ENCODE results near the gene R3HDM2.

R3HDM2 gene

DNA sequence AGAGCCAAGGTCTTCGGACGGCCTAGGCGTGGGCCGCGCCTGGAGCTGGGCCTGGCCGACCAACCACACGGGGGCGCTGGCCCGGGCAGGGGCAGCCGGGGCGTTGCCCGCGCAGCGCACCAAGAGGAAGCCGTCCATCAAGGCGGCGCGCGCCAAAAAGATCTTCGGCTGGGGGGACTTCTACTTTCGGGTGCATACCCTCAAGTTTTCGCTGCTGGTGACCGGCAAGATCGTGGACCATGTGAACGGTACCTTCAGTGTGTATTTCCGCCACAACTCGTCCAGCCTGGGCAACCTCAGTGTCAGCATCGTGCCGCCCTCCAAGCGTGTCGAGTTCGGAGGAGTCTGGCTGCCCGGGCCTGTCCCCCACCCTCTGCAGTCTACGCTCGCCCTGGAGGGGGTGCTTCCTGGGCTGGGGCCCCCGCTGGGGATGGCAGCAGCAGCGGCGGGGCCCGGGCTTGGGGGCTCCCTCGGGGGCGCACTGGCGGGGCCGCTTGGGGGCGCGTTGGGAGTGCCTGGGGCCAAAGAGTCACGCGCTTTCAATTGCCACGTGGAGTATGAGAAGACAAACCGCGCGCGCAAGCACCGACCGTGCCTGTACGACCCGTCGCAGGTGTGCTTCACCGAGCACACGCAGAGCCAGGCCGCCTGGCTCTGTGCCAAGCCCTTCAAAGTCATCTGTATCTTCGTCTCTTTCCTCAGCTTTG lies 205.7 kb downstream of the R3HDM2 start:
- DNase-seq: no peak

DNA sequence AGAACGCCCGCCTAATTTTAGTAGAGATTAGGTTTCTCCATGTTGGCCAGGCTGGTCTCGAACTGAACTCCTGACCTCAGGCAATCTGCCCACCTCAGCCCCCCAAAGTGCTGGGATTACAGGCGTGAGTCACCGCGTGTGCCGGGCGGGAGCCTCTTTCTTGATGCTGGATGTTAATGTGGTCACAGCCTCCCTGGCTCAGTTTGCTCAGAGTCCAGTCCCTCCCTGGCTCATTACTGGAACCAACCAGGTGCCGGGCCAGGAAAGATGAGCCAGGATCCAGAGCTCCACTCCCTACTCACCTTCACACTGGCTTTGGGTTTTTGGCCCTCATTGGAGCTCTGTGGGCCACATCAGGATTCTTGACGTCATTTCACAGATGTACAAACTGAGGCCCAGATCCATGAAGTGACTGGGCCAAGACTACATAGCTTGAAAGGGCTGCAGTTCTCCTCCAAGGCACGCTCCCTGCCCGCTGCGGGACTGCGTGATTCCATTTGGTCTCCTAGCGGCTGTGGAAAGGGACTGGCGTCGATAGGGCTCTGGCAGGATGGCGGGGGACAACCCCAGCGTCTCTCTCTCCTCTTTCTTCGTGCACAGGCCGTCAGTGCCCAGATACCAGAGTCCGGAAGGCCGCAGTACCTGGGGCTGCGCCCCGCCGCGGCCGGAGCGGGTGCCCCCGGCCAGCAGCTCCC lies 206.4 kb downstream of the R3HDM2 start:
- DNase-seq: no peak

DNA sequence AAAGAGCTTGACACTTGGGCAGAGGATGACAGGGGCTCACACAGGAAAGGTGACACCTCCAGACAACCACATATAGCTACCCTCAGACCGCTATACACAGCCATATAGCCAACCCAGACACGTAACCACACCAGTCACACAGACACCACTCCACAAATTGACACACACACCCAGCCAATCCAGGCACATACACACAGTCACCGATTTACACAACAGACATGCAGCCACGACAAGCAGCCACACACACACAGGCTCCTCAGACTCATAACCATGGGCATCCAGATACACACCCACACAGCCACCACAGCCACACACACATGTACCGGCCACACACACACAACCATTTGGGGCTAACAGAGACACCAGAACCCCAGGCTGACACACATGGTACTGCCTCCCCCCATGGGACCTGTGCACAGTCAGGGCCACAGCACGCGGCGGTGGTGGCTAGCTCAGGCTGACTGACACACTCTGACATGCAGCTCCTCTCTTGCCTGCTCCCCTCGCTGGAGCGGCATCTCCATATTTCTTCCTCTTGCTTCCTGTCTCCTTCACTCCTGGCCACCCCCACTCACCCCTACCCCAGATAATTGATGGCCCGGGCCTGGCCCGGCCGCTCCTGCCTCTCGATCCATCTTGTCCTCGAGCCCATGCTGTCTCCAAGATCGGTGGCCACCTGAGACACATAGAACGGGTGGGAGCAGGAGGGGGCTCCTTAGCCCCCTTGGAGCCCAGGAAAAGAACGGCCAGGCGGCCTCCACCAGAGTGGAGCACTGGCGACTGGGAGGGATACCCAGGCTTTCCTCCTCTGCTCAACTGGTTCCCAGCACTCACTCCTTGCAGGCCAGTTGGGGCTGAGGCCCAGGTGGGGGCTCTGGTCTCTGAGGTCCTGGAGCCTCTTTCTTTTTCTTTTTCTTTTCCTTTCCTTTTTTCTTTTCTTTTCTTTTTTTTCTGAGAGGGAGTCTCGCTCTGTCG lies 207.4 kb downstream of the R3HDM2 start:
- no peak for DNase-seq

DNA sequence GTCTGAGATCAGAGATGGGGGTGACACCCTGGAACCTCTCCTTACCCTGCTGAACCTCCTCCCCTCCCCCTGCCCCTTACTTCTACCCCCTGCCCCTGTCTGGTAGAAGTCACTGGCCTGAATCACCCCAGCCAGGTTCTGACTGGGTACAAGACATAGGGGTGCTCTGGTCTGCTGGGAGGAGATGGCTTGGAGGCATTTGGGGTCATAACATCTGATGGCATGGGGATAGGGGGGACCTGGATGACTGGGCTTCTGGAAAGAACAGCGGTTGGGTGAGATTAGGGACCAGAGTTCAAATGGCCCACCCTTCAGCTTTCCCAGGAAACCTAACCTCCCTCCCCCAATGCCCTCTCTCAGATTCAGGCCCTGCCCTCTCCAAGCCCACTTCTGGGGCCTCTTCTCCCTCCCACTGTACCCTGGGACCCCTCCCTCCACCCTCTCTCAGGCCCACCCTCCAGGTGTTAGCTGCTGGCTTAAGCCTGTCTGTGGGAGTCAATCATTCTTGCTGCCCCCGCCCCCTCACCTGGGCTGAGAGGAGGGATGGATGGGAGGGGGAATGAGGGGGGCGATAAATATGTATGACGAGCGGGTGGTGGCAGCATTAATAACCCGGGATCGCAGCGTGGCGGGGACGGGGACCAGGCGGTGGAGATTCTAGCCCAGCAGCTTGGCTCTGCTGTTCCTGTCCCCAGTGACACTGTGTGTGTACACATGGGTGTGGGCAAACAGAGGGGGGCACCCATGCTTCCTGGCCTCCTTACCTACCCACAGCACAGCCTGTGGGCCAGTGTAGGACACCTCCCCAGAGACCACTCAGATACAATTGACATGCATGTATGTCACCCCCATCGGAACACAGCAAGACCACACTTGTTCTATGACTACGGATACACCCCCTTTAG lies 208.3 kb downstream of the R3HDM2 start:
- no peak for DNase-seq

DNA sequence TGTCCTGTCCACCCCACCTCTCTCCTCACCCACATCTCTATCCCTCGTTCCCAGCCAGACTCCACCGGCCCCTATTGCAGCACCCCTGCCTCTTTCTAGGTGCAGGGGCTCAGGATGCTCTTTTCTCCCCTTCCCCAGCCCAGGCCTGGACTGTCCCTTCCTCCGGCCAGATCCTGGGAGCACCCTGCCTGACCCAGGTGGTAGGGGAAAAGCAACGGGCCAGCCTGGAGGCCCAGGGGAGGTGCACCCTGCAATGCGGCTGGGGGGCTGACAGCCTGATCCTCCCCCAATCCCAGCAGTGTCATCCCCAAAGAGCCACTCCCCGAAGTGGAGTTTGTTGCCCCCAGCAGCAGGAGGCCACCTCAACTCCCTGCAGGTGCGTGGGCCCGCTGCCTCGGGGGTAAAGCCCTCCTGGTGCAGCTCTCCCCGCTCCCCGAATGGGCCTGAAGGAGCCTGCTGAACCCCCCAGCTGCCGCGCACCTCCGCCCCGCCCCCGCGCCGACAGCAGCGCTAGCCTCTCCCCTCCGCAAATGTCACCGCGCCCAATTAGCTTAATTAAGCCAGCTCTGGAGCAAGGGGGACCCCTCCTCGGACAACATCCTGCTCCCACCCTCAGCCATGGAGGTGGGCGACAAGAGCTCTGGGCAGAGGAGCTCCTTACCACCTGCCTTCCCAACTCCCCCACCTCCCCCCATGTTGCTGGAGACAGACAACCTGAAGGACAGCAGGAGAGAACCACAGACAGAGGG lies 209.5 kb downstream of the R3HDM2 start:
- DNase-seq: no peak

DNA sequence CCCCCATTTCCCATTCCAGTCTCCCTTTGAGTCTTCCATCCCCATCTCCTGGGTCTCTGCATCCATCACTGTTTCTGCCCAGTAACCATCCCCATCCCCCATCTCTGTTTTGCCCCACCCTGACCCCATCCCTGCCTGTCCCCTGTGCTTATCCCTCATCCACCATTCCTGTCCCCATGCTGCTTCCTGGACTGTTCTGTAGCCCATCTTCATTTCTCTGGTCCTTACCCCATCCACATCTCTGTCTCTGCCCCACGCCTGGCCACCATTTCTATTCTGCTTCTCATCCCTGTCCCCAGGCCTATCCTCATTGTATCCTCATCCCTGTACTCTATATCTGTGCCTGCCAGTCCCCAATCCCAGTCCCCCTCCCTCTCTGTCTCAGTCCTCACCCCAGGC lies 210.1 kb downstream of the R3HDM2 start:
- DNase-seq: no peak

DNA sequence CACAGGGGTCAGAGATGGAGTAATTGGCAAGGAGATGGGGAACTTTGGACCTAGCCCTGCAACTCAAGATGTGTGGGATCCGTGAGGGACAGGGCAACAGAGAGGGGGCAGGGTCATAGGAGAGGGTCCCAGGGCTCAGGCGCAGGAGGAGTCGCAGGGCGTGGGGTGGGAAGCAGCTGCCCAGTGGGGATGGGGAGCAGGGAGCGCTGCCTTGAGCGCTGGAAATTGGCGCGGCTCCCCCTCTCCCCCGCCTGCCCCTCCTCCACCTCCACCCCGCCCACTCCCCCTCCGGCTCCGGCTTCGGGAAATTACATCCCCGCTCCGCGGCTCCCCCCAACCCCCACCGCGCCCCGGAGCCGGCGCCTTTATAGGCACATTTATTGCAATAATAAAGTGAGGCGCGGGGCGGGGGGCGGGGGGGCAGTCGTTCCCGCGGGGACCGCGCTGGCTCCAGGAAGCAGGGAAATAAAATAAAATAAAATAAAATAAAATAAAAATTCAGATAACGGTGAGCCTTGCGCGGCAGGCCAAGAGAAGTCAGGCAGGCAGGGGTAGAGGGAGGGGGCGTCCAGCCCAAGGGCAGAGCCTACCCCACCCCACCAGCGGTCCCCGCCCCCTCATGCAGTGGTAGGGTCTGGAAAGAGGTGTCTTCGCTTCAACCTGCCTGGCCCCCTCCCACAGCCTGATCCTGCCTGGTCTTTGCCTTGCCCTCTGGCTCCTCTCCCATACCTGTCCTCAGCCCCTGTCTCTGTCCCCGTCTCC lies 210.7 kb downstream of the R3HDM2 start:
- no peak for DNase-seq

DNA sequence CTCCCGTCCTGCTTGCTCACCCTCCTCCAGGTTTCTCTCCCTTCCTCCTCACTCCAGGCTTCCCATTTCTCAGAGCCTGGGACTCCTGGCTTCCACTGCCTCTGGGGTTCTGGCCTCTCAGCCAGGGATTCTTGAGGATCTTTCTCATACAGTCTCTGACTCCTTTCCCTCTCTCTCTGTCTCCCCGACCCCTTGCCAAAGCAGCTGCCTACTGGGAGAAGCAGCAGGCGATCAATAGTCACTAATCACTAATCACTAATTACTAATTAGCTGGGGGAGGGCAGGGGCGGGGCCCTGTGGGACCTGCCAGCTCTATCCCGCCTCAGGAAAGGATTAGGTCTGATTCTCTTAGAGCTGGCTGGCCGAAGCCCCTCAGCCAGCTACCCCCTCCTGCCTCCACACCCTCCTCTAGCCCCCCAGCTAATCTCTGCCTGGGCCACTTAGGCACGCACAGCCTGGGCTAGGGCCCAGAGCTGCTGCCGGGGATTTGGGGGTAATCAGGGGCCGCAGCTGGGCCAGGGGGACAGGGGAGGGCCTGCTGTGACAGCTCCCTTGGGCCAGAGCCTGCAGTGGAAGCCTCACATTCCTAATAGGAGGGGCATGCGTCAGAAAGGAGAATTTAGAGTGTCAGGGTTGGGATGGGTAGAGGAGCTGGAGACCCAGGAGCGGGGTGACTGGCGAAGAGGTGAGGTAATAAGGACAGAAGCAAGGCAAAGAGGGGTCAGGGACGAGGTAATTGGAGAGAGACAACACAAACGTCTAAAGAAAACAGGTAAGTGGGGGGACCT lies 211.4 kb downstream of the R3HDM2 start:
- DNase-seq: no peak

DNA sequence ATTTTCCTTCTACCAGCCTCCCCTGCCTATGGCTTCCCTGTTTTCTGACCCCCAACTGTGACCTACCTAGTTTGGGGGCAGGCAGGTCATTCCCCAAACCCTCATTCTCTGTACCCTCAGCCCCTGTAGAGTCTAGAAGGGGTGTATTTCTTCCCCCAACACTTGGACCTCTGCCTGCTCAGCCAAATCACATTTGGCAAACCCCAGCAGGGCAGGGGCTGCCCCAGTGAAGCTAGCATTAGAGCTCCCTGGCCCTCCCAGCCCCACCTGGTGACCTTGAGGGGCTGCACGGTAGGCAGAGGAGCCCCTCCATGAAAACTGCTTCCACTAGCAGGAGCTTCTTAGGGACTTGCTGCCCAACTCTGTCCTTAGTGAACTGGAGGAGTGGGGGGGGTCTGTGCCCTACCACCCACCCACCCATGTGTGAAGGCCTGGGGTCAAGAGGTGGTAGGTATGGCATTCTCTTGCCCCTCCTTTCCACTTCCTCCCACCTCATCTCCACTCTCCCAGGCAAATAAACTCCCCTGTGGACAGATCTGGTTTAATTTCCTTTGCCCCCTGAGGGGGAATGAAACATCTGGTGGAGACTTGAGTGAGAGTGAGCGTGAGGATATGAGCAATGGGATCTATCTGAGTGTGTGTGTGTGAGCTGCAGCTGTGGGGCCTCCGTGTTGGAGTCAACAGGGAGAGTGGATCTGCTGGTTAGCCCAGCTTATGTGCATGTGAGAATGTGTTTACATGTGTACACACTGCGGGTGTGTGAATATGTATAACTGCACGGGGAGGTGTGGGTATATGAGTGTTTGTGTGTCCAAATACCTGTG lies 212.6 kb downstream of the R3HDM2 start:
- DNase-seq: no peak

DNA sequence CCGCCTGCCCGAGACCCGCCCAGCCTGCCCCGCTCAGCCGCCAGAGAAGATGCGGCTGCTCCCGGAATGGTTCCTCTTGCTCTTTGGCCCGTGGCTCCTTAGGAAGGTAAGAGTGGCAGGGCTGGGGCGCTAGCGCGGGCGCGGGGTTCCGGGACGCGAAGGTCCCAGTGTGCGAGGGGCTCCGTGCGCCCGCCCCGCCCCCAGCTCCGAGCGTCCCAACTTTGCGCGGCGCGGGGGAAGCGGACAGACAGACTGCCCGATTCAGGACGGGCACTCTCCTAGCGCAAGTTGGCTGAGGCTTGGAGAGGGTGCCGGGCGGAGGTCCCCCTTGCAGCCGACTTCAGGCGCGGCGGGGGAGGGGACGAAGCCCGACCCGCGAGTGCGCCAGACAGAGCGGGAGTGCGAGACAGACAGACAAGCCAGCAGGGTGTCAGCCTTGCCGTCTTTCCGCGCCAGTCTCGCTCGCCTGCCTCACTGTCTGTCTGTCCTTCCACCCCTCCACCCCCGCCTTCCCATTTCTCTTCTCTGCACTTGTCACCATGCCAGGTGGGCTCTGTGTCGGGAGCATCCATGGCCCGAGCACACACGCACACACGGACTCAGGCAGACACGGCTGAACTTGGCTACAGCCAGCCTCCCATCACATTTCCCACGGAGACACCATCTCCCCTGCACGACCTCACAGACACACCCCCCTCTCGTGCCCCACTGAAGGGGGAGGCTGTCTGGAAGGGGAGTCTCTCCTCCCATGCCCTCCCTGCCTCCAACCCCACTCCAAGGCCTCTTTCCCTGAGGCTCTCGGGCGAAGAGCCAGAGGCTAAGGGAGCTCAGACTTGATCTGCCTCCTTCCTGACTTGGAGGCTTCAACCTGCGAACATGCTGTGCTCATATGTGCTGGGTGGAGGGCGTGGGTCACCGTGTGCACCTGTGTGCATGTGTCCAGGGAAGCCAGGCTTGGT lies 213.6 kb downstream of the R3HDM2 start:
- no peak for DNase-seq

DNA sequence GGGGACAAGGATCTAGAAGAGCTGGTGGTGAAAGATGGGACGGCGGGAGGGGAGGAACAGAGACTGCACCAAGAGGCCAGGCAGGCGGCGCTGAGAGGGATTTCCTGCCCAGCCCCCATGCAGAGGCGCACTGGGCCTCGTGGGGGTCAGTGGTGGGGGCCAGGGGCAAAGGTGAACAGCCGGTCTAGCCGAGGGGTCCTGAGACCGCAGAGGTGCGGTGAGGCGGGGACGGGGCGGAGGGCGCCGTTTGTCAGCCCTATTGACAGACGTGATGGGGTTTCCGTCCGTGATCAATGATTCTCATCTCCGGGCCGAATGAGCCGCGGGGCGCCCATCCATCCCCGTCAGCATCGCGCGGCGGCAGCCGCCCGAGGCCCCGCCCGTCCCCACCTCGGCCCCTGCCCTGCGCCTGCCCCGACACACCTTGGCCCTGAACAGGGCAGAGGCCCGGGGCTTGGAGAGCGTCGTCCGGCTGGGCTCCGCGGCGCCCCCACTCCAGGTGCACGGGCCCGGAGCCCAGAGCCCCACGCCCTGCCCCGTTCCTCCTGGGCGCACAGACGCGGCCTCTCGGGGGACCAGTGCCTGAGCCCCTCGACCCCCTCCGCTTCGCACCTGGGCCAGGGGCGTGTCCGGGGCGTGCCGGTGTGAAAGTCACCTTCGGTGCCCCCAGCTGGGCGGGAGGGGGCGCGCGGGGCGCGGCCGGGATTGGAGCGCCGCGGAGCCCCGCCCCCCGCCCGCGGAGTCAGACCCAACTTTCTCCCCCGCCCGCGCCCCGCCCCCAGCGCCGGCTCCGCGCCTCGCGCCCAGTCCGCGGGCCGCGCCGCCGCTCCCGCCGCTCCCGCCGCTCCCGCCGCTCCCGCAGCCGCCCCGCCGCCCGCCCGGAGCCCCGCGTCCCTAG lies 214.6 kb downstream of the R3HDM2 start, which contains the start of gene NXPH4:
TSS of gene NXPH4 (plus strand) at position 781 of the 898 bp plus-strand sequence. CDS start 176 bp downstream, outside the sequence.
- peak; percentile 75 for DNase-seq

DNA sequence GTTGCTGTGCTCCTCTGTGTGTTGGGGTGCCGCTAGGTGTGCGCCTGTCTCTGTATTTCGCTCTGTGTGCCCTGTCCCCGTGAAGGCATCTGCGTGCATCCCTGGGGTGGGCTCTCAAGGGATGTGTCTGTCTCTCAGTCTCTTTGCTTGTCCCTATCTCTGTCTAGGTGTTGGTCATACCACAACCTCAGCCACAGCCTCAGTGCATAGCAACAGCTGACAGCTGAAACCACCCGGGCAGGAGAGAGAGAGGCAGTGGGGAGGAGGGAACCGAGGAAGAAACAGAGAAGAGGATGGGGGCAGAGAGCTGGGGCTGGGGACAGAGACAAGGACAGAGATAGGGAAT lies 215.2 kb downstream of the R3HDM2 start:
- no peak for DNase-seq

DNA sequence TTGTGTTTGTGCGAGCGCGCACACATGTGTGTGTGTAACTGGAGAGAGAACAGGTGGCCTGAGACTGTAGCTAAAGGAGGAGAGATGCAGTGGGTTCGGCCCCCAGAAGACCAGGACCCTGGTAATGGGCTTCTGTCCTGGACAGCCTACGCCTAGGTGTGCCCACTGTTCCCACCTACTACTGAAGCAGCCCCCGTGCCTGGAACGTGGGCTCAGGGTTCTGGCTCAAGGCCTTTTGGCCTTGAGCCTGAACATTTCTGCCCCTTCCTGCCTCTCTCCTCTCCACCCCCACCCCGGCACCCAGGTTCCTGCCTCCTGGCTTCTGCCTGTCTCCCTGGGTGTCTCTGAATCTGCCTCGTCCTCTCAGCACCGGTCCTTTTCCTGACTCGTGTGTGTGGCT lies 215.8 kb downstream of the R3HDM2 start:
- DNase-seq: no peak

DNA sequence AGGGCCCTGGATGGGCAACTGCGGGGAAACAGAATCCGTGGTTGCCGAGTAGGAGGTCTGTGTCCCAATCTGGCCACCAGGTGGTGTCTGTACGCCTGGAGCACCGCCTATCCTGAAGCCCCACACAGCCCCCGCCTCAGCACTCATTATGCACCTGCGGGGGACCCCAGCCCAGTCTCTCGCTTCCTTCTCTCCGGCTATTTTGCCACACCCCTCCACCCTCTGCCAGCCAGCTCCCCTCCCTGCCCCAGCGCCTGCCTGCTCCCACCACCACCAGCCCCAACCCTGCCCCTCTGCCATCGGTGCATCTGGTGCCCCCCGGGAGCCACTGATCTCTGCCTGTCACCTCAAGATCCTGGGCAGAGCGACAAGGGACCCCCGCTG lies 216.5 kb downstream of the R3HDM2 start:
- DNase-seq: peak; percentile 89

DNA sequence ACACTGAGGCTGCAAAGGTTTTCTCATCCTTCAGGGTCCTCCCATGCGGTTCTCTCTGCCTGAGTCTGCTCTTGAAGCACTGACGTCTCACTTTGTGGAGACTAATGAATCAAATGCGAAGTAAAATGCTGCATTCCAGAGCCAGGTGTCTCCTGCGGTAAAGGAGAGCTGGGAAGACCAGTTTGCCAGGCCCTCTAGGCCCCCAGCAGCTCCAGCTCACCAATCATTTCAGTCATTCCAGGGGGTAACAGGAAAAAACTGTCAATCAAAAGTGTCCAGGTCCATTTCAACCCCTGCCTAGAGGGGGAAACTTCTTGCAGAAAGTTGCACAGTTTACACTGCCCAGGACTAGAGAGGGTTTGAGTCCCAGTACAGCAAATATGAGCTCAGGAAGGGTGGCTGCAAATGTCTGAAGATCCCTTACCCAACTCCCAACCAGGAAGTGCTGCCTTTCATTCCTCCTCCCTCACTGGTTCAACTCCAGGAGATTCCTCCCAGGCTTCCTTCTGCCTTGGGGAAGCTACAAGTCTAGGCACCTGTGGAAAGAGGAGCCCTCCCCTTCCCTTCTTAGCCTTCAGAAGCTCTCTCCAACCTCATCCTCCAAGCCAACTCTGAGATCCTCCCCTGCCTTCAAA lies 217.0 kb downstream of the R3HDM2 start:
- no peak for DNase-seq

DNA sequence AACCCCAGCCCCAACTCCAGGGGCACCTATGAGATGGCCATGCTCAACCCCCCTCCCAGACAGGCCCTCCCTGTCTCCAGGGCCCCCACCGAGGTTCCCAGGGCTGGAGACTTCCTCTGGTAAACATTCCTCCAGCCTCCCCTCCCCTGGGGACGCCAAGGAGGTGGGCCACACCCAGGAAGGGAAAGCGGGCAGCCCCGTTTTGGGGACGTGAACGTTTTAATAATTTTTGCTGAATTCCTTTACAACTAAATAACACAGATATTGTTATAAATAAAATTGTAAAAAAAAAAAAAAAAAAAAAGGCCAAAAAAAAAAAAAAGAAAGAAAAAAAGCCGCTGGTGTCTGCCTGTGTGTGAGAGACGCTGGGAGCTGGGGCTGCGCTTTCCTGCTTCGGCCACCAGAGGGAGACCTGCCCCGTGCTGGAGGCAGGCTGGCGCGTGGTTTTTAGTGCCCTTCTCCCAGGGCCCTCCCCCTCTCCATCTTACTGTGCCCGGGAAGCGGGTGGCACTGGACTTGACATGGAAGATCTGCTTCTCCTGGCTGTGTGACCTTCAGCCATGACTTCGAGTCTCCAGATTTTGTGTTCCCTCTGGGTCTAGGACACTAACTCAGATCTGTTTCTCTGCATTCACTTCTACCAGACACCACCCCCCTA lies 217.7 kb downstream of the R3HDM2 start:
- DNase-seq: peak; percentile 98
